GM12801 (cell line): ENCODE measurements around the gene MICALL2.

Experiments
- TF ChIP-seq, protein P1 (sequence below): IDR thresholded peaks from one replicate; pipeline ENCODE4 v1.5.1; 2011; ENCODE audit warnings: control low read depth; ENCODE audit not compliant: insufficient read length; ENCODE audit errors: extremely low read depth

Gene MICALL2

DNA sequence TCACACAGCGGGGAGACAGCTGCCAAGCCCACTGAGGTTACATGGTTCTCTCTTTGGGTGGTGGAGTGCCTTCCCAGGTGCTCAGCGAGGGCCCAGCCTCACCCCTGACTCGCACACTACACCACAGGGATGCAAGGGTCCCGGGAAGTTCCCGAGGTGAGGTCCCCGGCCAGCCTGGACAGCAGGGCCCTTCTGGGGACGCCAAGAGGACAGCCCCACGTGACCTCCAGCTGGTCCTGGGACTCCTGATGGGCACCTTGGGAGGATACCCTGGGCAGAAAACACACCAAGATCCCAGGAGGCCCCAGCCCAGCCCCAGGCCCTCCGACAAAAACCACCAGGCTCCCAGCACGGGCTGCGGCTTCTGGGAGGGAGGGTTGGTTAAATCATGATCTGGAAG lies 8.3 kb downstream of the MICALL2 start:
- TF ChIP-seq, protein P1, sequence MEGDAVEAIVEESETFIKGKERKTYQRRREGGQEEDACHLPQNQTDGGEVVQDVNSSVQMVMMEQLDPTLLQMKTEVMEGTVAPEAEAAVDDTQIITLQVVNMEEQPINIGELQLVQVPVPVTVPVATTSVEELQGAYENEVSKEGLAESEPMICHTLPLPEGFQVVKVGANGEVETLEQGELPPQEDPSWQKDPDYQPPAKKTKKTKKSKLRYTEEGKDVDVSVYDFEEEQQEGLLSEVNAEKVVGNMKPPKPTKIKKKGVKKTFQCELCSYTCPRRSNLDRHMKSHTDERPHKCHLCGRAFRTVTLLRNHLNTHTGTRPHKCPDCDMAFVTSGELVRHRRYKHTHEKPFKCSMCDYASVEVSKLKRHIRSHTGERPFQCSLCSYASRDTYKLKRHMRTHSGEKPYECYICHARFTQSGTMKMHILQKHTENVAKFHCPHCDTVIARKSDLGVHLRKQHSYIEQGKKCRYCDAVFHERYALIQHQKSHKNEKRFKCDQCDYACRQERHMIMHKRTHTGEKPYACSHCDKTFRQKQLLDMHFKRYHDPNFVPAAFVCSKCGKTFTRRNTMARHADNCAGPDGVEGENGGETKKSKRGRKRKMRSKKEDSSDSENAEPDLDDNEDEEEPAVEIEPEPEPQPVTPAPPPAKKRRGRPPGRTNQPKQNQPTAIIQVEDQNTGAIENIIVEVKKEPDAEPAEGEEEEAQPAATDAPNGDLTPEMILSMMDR = no peak

DNA sequence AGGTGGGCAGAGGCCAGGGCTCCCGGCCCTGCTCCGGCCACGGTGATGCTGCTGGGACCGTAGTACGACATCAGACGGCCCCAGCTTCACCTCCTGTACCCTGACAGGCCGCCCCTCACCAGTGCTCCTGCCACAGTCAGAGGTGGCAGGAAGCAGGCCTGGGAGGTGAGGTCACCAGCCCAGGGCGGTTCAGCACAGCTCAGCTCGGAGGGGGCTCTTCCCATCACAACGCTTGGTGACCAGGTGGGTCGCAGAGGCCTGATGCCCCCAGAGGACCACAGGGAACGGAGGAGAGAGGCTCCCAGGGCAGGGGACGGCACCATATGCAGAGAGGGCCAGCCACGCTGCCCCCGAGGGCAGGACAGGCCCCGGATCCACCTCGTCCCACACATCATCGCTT lies 8.8 kb downstream of the MICALL2 start:
- TF ChIP-seq, protein P1 = no peak

DNA sequence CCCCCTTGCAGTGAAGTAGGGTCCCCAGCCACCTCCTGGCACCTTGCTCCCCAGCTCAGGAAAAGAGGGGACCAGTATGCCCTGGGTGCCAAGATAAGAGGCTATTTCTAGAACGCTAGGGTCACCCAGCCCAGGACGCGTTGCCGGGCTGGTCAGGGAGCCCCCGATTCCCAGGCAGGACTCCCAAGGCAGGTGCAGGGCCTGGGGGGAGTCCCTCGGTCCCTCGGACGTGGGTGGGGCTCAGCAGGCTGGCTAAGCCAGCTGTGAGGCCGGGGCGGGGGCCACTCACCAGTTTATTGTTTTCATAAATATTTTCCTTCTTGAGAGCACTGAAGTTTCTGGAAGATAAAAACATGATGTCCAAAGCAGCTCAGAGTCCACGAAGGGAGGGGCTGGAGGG lies 9.3 kb downstream of the MICALL2 start:
- TF ChIP-seq, protein P1 = no peak

DNA sequence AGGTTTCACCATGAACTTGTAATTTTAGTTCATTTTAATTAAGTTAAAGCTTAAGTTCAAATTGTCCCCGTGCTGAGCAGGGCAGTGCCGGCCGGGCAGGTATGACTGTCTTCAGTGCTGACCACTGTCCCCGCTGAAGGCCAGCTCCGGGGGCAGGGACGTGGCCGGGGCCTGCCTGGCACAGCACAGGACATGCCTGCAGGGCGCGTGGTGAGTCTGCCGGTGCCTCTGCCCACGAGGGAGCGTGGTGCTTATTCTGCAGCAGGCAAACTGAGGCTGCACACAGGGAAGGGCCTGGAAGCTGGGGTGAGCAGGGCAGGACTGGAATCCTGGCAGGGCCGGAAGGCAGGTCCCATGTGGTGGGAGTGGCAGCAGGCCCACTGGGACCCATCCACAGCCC lies 9.8 kb downstream of the MICALL2 start:
- TF ChIP-seq, protein P1 = no peak

DNA sequence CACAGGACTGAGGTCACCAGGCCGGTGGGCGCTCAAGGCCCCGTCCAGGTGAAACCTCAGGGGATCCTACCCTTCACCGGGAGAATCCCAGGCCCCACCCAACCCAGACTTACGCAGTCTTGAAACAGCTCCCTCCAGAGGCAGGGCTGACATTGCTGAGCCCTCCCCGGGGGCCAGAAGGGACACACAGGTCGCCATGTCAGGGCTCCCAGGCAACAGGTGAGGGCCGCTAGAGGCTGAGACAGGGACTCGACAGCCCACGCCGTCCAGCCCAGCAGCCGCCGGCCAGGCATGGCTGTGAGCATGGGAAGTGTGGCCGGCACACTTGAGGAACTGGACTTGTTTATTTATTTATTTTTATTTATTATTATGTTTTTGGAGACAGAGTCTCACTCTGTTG lies 10.3 kb downstream of the MICALL2 start:
- TF ChIP-seq, protein P1 = no peak

DNA sequence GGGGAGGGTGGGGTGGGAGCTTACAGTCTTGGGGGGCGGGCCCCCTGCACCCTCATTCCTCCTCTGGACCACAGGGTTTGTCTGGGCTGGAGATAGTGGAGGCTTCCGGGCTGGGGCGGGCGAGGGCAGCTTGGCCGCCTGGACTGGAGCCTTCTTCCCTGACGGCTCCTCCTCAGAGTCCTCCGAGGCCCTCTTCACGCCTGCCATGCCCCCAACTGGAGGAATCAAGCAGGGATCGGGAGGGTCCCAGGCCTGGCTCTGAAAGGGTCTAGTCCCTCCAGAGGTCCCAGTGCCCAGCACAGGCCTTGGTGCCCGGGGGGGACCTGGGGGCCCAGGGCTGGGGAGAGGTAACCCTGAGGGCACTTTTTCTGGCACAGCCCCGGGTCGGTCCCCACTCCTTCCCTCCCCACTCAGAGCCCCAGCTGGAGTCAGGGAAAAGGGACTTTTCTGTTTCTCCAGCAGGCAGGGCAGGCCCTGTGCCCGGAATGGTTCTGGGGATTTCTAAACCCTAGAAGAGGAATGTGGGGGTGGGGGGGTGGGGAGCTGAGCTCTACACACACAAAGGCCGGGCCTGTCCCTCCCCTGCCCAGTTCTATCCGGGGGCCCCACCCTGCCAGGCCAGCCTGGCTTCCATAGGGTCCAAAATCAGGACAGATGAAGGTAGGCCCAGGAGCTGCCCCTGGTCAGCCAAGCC lies 11.6 kb downstream of the MICALL2 start:
- TF ChIP-seq, protein P1 = no peak

DNA sequence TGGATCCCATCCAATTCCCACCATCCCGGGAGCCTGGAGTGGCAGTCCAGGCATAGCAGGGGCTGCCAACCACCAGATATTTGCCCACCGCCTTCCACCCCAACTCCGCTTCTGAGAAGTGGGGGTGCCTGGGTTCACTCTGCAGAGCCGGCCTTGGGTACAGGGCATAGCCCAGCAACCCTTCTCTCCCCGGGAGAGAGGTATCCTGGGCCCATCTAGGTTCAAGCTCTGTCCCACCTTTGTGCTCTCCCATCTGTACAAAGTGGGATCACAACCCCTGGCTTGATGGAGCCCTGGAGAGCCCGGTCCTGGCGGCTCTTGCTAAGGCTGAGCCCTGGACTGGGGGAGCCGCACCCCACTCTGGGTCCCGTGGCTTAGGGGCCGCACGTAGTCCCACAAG lies 12.2 kb downstream of the MICALL2 start:
- TF ChIP-seq, protein P1 = no peak
